ENCODE measurements around the gene IFNB1.

Gene IFNB1

GRCh38 chr9:21077781-21078180, at the start of gene IFNB1:
TSS of gene IFNB1 (minus strand) at chr9:21077942. CDS start at chr9:21077869, 73 bp downstream.
- no peak for DNase-seq (ENCODE audit: low spot score)

- DNase-seq (ENCODE audit: low spot score), result no peak
Observed at GRCh38 chr9:21121595-21122251, 44.0 kb upstream of the IFNB1 start.

GRCh38 chr9:21121079-21121478, 43.3 kb upstream of the IFNB1 start:
- DNase-seq (ENCODE audit: low spot score), result no peak

- no peak for DNase-seq (ENCODE audit: low spot score)
Observed at GRCh38 chr9:21119093-21119770, 41.5 kb upstream of the IFNB1 start.

GRCh38 chr9:21114311-21114710, 36.6 kb upstream of the IFNB1 start:
- DNase-seq (ENCODE audit: low spot score), result no peak

GRCh38 chr9:21110708-21111576, 33.2 kb upstream of the IFNB1 start:
- peak; percentile 44 for DNase-seq (ENCODE audit: low spot score)

GRCh38 chr9:21104787-21105186, 27.0 kb upstream of the IFNB1 start:
- DNase-seq (ENCODE audit: low spot score), result no peak

- no peak for DNase-seq (ENCODE audit: low spot score)
Observed at GRCh38 chr9:21102305-21102704, 24.6 kb upstream of the IFNB1 start.

GRCh38 chr9:21097817-21098216, 20.1 kb upstream of the IFNB1 start:
- no peak for DNase-seq (ENCODE audit: low spot score)

- no peak for DNase-seq (ENCODE audit: low spot score)
Observed at GRCh38 chr9:21096901-21097255, 19.1 kb upstream of the IFNB1 start.

GRCh38 chr9:21096172-21096900, 18.6 kb upstream of the IFNB1 start:
- DNase-seq (ENCODE audit: low spot score), result no peak

- no peak for DNase-seq (ENCODE audit: low spot score)
Observed at GRCh38 chr9:21095561-21095960, 17.8 kb upstream of the IFNB1 start.

GRCh38 chr9:21086538-21086937, 8.8 kb upstream of the IFNB1 start:
- no peak for DNase-seq (ENCODE audit: low spot score)

GRCh38 chr9:21085005-21085404, 7.3 kb upstream of the IFNB1 start:
- no peak for DNase-seq (ENCODE audit: low spot score)

GRCh38 chr9:21084242-21084850, 6.6 kb upstream of the IFNB1 start:
- no peak for DNase-seq (ENCODE audit: low spot score)

- DNase-seq (ENCODE audit: low spot score), result no peak
Observed at GRCh38 chr9:21082671-21083070, 4.9 kb upstream of the IFNB1 start.

- DNase-seq (ENCODE audit: low spot score), result no peak
Observed at GRCh38 chr9:21081999-21082398, 4.3 kb upstream of the IFNB1 start.

- DNase-seq (ENCODE audit: low spot score), result no peak
Observed at GRCh38 chr9:21081451-21081850, 3.7 kb upstream of the IFNB1 start.

- no peak for DNase-seq (ENCODE audit: low spot score)
Observed at GRCh38 chr9:21080793-21081192, 3.1 kb upstream of the IFNB1 start.

GRCh38 chr9:21078702-21079101, 960 bp upstream of the IFNB1 start:
- DNase-seq (ENCODE audit: low spot score), result no peak

- DNase-seq (ENCODE audit: low spot score), result no peak
Observed at GRCh38 chr9:21075484-21075883, 2.3 kb downstream of the IFNB1 start.

- no peak for DNase-seq (ENCODE audit: low spot score)
Observed at GRCh38 chr9:21070906-21071305, 6.8 kb downstream of the IFNB1 start.
